ENCODE results near the gene PDZK1. TPM values are rescaled to one million over a fixed set of nuclear protein-coding genes. Genes with fewer than 3 reads are reported as not detected.

The PDZK1 gene
- total and polyA plus RNA-seq, 12 donors, result 1.8 to 7.5 (median 3.4) TPM

- intact Hi-C loops (cut with DNase I), result no loop called here
- Histone ChIP-seq H3K27ac (no peak overlapping the region), H3K4me1 (replicated peaks in 1 of 2) (no peaks in the 10 kb centered on the region), H3K9me3 (replicated peaks in 1 of 3) (no peaks in the 10 kb centered on the region), H3K36me3 (replicated peaks in 1 of 2) (peaks cover 0 to 31% of the 10 kb centered on the region in 2 donors), H3K4me3 (no peak overlapping the region), H3K27me3 (no peaks in the 10 kb centered on the region)
- no peak for TF ChIP-seq CTCF (IDR thresholded peaks at IDR 0.05)
- TF ChIP-seq POLR2A (IDR thresholded peaks at IDR 0.05), result no peak
- DNase-seq, result no peak
- 70 to 91% (median 87%) methylated on average over 4 of the region's 4 CpGs for WGBS, 4 donors
These were observed 33.1 kb upstream of the PDZK1 start for GRCh38 chr1:145740269-145740668.

GRCh38 chr1:145736191-145736590 lies 29.0 kb upstream of the PDZK1 start:
- no peak for DNase-seq
- Histone ChIP-seq H3K4me1 (replicated peaks in 1 of 2) (no peaks in the 10 kb centered on the region), H3K9me3 (replicated peaks in 1 of 3) (no peaks in the 10 kb centered on the region), H3K27ac (no peak overlapping the region), H3K36me3 (replicated peaks in 1 of 2) (no peaks in the 10 kb centered on the region), H3K4me3 (no peak overlapping the region), H3K27me3 (no peaks in the 10 kb centered on the region)
- TF ChIP-seq POLR2A (IDR thresholded peaks at IDR 0.05) (no peak), CTCF (IDR thresholded peaks at IDR 0.05) (no peak)
- WGBS, 4 donors, result 94 to 100% (median 99%) methylated on average over 1 of the region's 1 CpG
- intact Hi-C loops (cut with DNase I), result loop anchor here in 1 of 2 donors (10.0 kb wide), 1 partner anchor 89 kb away; the partner anchor contains the start of genes POLR3C and RNF115

- Histone ChIP-seq H3K9me3 (replicated peaks in 1 of 3) (no peaks in the 10 kb centered on the region), H3K27ac (no peak overlapping the region), H3K4me1 (replicated peaks in 1 of 2) (peaks cover 4 to 7% of the 10 kb centered on the region in 2 donors), H3K4me3 (no peak overlapping the region), H3K27me3 (no peaks in the 10 kb centered on the region), H3K36me3 (replicated peaks in 1 of 2) (no peaks in the 10 kb centered on the region)
- intact Hi-C loops (cut with DNase I), result loop anchor here in 1 of 2 donors (10.0 kb wide), 1 partner anchor 94 kb away; the partner anchor contains the start of genes POLR3C and RNF115
- 96 to 99% (median 97%) methylated on average over 3 of the region's 3 CpGs for WGBS, 4 donors
- no peak for DNase-seq
- TF ChIP-seq POLR2A (IDR thresholded peaks at IDR 0.05) (no peak), CTCF (IDR thresholded peaks at IDR 0.05) (no peak)
These were observed 23.7 kb upstream of the PDZK1 start for GRCh38 chr1:145730900-145731299.

- Histone ChIP-seq H3K4me1 (replicated peaks in 1 of 2) (peaks cover 4 to 7% of the 10 kb centered on the region in 2 donors), H3K27me3 (no peaks in the 10 kb centered on the region), H3K4me3 (no peak overlapping the region), H3K36me3 (replicated peaks in 1 of 2) (no peaks in the 10 kb centered on the region), H3K9me3 (replicated peaks in 1 of 3) (no peaks in the 10 kb centered on the region), H3K27ac (no peak overlapping the region)
- intact Hi-C loops (cut with DNase I), result loop anchor here in 1 of 2 donors (10.0 kb wide), 1 partner anchor 94 kb away; the partner anchor contains the start of genes POLR3C and RNF115
- no peak for DNase-seq
- 82 to 87% (median 85%) methylated on average over 4 of the region's 4 CpGs for WGBS, 4 donors
- TF ChIP-seq CTCF (IDR thresholded peaks at IDR 0.05) (no peak), POLR2A (IDR thresholded peaks at IDR 0.05) (no peak)
These were observed 23.3 kb upstream of the PDZK1 start for GRCh38 chr1:145730467-145730866.
